Nephron (organoid): Measurements from ENCODE around the gene ERGIC1.
A peak's percentile ranks its signal among the peaks of the same experiment; 100 is the strongest.
"Not testable (repeated sequence)": the region's sequence is repeated elsewhere in the genome, so short reads cannot be mapped to it uniquely, and the experiment has no call there.

Experiments
- H3K27ac Mint-ChIP-seq, 3 experiments: 2 replicates each; pipeline ENCODE4 v1.8.0; 2020; ENCODE audit warnings: mixed read lengths in 3 of 3, mild to moderate bottlenecking in 2 of 3, moderate library complexity in 1 of 3
- H3K27me3 Mint-ChIP-seq: 2 replicates; pipeline ENCODE4 v1.8.0; 2021; ENCODE audit warnings: low read depth, mild to moderate bottlenecking, moderate library complexity, mixed read lengths
- H3K36me3 Mint-ChIP-seq: 2 replicates; pipeline ENCODE4 v1.8.0; 2020; ENCODE audit warnings: low read depth, mixed read lengths
- H3K4me1 Mint-ChIP-seq: 2 replicates; pipeline ENCODE4 v1.8.0; 2020; ENCODE audit warnings: mixed read lengths
- H3K4me3 Mint-ChIP-seq, 3 experiments: 2 replicates each; pipeline ENCODE4 v1.8.0; 2020; ENCODE audit warnings: mild to moderate bottlenecking in 3 of 3, mixed read lengths in 3 of 3, moderate library complexity in 2 of 3
- H3K9me3 Mint-ChIP-seq: 2 replicates; pipeline ENCODE4 v1.8.0; 2020; ENCODE audit warnings: mixed read lengths
- TF ChIP-seq, protein P1 (sequence below), 3 experiments: fragments of 200-600 bp; sonication (generic); IDR thresholded peaks; one replicate each; pipeline ENCODE4 v1.5.0; 2021; ENCODE audit warnings: antibody characterized with exemption in 3 of 3; ENCODE audit not compliant: unreplicated experiment in 3 of 3

ERGIC1 gene

DNA sequence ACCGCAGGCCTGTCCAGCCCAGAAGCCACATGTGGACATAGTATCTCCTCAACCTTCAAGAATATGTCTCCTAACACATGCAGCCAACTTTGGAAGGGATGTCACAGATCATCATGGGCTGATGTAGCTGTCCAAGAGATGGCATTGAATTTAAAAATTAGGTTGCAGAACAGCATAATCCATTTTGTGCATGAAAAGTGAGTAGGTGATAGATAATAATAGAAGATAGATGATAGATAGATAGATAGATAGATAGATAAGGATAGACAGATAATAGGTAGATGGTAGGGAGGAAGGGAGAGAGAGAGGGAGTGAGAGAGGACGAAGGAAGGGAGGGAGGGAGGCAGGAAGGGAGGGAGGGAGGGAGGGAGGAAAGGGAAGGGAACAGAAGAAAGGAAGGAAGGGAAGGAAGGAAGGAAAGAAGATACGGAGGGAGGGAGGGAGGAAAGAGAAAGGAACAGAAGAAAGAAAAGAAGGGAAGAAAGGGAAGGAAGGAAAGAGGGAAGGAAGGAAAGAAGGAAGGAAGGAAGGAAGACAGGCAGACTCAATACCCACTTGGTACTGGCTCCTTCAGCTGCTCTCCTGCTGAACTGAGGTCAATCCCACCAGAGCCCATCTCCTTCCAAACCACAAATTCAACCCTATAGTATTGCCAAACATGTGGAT lies 28.9 kb upstream of the ERGIC1 start:
- H3K4me3 Mint-ChIP-seq, result no peak overlapping the region
- no peaks in the 10 kb centered on the region for H3K36me3 Mint-ChIP-seq
- peaks cover 4% of the 10 kb centered on the region for H3K9me3 Mint-ChIP-seq
- H3K27me3 Mint-ChIP-seq, result peaks cover 3% of the 10 kb centered on the region
- no peaks in the 10 kb centered on the region for H3K4me1 Mint-ChIP-seq
- no peak overlapping the region for H3K27ac Mint-ChIP-seq
- TF ChIP-seq, protein P1, sequence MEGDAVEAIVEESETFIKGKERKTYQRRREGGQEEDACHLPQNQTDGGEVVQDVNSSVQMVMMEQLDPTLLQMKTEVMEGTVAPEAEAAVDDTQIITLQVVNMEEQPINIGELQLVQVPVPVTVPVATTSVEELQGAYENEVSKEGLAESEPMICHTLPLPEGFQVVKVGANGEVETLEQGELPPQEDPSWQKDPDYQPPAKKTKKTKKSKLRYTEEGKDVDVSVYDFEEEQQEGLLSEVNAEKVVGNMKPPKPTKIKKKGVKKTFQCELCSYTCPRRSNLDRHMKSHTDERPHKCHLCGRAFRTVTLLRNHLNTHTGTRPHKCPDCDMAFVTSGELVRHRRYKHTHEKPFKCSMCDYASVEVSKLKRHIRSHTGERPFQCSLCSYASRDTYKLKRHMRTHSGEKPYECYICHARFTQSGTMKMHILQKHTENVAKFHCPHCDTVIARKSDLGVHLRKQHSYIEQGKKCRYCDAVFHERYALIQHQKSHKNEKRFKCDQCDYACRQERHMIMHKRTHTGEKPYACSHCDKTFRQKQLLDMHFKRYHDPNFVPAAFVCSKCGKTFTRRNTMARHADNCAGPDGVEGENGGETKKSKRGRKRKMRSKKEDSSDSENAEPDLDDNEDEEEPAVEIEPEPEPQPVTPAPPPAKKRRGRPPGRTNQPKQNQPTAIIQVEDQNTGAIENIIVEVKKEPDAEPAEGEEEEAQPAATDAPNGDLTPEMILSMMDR (IDR thresholded peaks at IDR 0.05; ENCODE audit: unreplicated experiment in 3 of 3), result no peak

- Mint-ChIP-seq H3K27ac (no peak overlapping the region), H3K36me3 (no peaks in the 10 kb centered on the region), H3K9me3 (peaks cover 4% of the 10 kb centered on the region), H3K4me3 (no peak overlapping the region), H3K4me1 (no peaks in the 10 kb centered on the region), H3K27me3 (peaks cover 3% of the 10 kb centered on the region)
- TF ChIP-seq, protein P1 (IDR thresholded peaks at IDR 0.05; ENCODE audit: unreplicated experiment in 3 of 3), result no peak
These were observed 28.3 kb upstream of the ERGIC1 start for GRCh38 chr5:172805736-172806255.

DNA sequence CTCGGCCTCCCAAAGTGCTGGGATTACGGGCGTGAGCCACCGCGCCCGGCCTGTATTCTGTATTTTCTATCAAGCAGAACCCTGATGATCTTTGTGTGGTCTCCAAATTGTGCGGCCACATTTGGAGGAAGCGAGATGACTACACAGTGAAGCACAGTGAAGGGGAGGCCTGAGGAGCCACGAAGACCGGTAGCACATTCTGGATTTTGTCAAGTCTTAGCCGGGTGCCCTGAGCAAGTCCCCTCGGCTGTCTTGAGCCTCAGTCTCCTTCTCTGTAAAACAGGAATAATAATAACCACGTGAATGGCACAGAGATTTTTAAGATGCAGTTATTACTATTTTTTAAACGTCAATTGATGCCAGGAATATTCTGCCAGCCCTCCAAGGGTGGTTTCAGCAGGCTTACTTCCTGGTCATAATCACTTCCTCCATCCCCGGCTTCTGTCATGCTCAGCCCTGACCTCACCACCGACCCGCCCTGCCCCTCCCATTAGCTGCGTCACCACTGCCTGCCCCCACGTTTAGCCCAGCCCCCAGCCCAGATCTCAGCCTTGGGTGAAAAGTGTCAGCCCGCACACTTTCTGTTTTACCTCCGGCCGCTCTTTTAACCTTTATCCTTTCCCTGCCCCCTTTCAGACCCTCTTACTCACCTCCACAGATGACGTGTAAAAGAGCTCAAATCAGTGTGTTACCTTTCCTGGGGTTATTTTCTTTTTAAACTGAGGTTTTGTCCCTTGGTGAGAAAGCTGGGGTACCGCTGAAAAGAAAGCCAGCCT lies 27.0 kb upstream of the ERGIC1 start:
- Mint-ChIP-seq H3K27ac (peak overlapping the region; percentile 44 to 73 (median 71)), H3K4me1 (no peaks in the 10 kb centered on the region), H3K27me3 (peaks cover 3% of the 10 kb centered on the region), H3K4me3 (peak overlapping the region in 2 of 3 experiments; percentile 21 to 37), H3K36me3 (no peaks in the 10 kb centered on the region), H3K9me3 (peaks cover 4% of the 10 kb centered on the region)
- TF ChIP-seq, protein P1 (IDR thresholded peaks at IDR 0.05; ENCODE audit: unreplicated experiment in 3 of 3), result no peak

- Mint-ChIP-seq H3K4me1 (no peaks in the 10 kb centered on the region), H3K4me3 (no peak overlapping the region)
- TF ChIP-seq, protein P1 (IDR thresholded peaks at IDR 0.05; ENCODE audit: unreplicated experiment in 3 of 3), result no peak
These were observed 26.2 kb upstream of the ERGIC1 start for GRCh38 chr5:172807766-172808311.

DNA sequence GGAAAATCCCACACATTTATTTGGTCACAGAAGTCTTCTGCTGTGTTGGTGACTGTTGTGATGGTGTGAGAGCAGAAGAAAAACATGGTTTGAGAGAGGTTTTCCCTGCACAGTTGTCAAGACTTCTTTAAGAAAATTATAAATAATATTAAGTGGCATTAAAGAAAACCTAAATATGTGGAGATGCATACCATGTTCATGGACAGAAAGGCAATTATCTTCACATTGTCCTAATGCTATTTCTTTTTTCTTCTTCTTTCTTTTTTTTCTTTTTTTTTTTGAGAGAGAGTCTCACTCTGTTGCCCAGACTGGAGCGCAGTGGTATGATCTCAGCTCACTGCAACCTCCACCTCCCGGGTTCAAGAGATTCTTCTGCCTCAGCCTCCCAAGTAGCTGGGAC lies 24.3 kb upstream of the ERGIC1 start:
- Mint-ChIP-seq H3K9me3 (peaks cover 4% of the 10 kb centered on the region), H3K27ac (no peak overlapping the region), H3K4me3 (no peak overlapping the region), H3K27me3 (peaks cover 8% of the 10 kb centered on the region), H3K4me1 (no peaks in the 10 kb centered on the region), H3K36me3 (no peaks in the 10 kb centered on the region)
- TF ChIP-seq, protein P1 (IDR thresholded peaks at IDR 0.05; ENCODE audit: unreplicated experiment in 3 of 3), result no peak

More at GRCh38 chr5:172807766-172808311, 26.2 kb upstream of the ERGIC1 start:
- peaks cover 3% of the 10 kb centered on the region for H3K27me3 Mint-ChIP-seq
- H3K36me3 Mint-ChIP-seq, result no peaks in the 10 kb centered on the region
- H3K9me3 Mint-ChIP-seq, result peaks cover 4% of the 10 kb centered on the region
- H3K27ac Mint-ChIP-seq, result peak overlapping the region; percentile 44 to 73 (median 71)

GRCh38 chr5:172810996-172811395 lies 23.1 kb upstream of the ERGIC1 start:
- not testable (repeated sequence) for H3K27ac Mint-ChIP-seq, H3K9me3 Mint-ChIP-seq, H3K36me3 Mint-ChIP-seq, H3K4me1 Mint-ChIP-seq, H3K4me3 Mint-ChIP-seq
- peaks cover 13% of the 10 kb centered on the region for H3K27me3 Mint-ChIP-seq
